Renal pelvis (tissue), 4 donors: ENCODE results near the gene PARD3. TPM values are rescaled to one million over a fixed set of nuclear protein-coding genes. Genes with fewer than 3 reads are reported as not detected.
"Not testable (repeated sequence)": the region's sequence is repeated elsewhere in the genome, so short reads cannot be mapped to it uniquely, and the experiment has no call there.

Experiments
- DNase-seq: peaks from one replicate; pipeline ENCODE4 v3.0.0-alpha.2; 2013
- polyA plus RNA-seq, 3 donors: library from polyadenylated mRNA; unstranded; fragments of 120-200 nt; gene quantifications; one replicate each; pipeline ENCODE4 v1.2.1, GENCODE V29; 2013; ENCODE audit not compliant: insufficient read length in 3 of 3

The PARD3 gene
- polyA plus RNA-seq, 3 donors, result 66.9 to 71.1 (median 71.1) TPM

DNA sequence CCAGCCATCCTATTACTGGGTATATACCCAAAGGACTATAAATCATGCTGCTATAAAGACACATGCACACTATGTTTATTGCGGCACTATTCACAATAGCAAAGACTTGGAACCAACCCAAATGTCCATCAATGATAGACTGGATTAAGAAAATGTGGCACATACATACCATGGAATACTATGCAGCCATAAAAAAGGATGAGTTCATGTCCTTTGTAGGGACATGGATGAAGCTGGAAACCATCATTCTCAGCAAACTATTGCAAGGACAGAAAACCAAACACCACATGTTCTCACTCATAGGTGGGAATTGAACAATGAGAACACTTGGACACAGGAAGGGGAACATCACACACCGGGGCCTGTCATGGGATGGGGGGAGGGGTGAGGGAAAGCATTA is 546.7 kb downstream of the PARD3 start:
- DNase-seq, result not testable (repeated sequence)

DNA sequence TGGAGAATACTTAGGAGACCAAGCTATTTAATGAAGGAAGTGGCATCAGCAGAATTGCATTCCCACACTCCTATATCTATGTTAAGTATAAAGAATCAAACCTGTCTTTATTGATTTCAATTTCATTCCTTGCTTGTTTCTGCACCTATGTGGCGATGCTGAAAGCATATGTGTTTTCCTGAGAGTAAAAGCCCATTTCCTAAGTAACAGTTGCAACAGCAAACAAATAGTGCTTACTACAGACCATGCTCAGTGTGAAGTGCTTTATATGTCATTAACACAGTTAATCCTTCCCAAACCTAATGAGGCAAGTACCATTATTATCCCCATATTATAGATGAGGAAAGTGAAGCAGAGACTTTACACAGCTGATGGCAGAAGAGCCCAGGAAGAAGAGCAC is 552.1 kb downstream of the PARD3 start:
- DNase-seq, result no peak

DNA sequence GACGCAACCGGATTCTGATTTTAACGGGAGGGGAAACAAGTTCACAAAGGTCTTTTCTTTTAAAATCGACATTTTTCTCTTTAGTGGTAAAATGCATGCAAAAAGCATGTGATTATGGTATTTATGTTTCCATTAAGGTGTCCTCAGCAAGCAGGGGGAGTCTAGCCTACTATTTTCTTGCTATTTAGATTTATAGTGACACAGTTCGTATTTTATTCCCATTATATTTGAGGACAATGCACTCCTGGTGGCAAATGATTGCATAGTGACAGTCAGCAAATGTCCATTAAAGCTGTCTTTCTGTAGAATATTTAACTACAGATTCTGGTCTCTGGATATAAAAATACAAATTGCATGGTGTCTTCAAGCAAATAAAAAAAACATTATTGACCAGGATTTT is 554.2 kb downstream of the PARD3 start:
- DNase-seq, result no peak

DNA sequence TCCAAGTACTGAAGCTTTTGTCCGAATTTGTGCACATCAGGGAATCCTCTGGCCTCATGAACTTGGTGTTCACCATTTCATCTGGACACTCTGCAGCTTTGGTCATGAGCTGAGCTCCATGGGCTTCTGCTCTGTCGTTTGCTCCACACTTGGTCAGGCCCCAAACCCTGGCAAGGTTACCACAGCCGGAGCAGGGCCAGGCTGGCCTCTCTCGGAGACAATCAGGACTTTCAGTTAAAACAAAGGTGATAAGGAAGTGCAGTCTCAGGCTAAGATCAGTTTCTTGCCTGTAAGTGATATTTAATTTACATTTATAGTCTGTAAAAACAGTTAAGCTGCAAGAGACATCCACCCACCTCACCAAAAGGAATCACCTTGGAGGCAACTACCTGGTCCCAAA is 558.9 kb downstream of the PARD3 start:
- no peak for DNase-seq

DNA sequence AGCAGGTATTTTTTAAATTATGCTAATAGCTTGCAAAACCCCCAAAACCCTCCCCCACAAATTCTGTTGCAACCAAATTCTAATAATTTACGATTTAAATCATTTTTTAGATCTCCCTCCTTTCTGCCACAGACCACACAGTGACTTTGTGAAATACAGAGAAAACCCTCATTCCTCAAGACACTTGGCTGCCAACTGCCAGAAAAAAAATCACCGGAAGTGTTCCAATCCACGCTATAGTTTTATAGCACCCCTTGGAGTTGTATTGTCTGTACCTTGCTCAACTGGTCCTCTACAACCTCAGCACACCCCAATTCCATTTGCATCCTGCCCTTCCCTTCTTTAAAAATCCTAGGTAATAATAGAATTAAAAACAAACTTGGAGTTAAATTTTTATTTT is 560.1 kb downstream of the PARD3 start:
- no peak for DNase-seq

DNA sequence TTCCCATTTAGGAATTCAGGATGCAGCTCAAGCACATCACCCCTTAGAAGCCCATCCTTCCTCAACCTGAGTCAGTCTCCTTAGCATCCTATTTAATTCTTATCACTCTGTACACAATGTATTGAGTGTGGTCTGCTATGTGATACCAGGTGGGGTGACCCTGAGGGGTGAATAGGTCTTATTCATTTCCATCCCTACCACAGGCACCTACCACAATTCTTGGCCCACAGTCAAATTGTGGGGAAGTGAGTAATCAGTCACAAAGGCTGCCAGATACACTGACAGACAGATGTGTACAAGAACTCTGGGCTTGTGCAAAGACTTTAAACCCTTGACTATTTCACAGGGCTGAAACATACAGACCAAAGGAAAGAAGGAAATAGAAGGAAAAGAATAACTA is 560.5 kb downstream of the PARD3 start:
- no peak for DNase-seq

DNA sequence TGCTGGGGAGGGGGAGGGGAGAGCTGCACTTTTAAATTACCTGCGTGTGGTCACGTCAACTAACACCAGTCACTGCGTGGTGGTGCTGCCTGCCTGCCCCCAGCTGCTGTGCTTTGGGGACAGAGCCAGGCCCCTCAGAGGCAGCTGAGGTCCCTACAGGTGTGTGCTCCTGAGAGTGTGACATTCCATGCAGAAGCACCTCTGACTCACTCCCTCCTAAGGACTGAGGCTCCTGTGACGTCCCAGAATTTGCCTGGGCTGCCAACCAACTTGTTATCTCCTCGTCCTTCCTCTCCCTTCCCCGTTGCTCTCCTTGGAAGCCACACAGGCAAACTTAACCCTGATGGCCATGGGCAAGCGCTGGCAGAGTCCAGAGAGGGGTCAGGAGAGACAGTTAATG is 563.0 kb downstream of the PARD3 start:
- DNase-seq, result no peak

DNA sequence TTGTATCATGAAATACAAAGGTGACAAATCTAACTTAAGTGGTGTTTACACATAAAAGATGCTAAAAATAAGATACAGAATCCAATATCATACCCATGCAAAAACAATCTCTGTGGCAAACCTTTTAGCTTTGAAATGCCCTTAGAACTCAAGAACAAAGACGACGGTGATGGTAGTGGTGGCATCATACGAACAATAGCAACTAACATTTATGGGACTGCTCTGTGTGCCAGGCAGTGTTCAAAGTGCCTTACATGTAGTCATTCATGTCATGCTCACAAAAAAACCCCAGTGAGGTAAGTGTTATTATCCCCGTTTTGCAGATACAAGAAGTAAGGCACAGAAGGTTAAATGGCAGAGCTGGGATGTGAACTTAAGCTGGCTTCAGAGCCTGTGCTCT is 563.9 kb downstream of the PARD3 start:
- DNase-seq, result no peak

DNA sequence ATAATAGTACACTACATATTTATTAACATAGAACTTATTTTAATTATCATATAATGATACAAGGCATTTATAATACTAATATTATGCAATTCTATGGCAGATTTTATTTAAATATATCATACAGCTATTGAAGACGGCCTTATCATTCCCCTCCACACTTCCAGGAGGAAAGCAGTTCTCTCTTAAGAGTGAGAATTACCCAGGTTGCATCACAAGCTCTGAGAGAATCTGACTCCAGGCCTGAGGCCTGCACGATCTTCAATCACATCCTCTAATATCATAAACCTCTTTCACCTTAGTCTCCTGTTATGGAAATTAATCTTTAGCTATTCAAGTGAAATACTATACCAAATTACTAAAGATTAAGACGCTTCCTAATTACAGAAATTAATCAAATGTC is 564.4 kb downstream of the PARD3 start:
- DNase-seq, result no peak

DNA sequence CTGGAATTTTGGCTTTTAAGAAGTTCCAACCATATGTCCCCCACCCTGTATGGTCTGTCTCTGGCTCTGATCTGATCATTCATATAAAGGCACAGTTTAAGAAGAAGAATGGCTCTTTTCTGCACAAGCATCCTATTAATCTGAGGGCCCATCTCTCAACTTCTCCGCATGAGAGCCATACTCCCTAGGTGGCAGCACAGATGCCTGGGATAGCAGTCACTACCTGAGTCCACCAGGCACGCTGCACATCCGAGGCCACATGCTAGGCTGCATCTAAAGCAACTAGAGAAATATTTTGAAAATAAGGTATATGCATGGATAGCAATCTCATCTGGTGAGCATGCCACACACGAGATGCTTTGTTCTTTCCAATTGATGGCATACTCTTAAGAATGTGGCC is 565.5 kb downstream of the PARD3 start:
- DNase-seq, result no peak

DNA sequence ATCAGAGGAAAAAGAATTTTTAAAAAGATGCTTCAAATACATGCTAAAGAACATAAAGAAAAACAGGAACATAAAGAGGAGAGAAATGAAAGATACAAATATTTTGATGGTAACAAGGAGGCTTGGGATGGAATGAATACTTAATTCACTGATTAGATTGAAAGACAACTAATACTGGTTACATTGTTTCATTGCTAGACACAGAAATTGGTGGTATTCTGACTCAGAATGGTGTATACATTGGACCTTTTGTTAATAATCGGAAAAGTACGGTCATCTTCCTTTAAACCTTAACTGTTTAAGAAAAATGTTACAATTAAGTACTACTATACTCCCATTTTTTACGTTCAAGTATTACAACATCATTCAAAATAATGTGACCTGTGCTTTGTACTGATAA is 567.5 kb downstream of the PARD3 start:
- DNase-seq, result no peak

DNA sequence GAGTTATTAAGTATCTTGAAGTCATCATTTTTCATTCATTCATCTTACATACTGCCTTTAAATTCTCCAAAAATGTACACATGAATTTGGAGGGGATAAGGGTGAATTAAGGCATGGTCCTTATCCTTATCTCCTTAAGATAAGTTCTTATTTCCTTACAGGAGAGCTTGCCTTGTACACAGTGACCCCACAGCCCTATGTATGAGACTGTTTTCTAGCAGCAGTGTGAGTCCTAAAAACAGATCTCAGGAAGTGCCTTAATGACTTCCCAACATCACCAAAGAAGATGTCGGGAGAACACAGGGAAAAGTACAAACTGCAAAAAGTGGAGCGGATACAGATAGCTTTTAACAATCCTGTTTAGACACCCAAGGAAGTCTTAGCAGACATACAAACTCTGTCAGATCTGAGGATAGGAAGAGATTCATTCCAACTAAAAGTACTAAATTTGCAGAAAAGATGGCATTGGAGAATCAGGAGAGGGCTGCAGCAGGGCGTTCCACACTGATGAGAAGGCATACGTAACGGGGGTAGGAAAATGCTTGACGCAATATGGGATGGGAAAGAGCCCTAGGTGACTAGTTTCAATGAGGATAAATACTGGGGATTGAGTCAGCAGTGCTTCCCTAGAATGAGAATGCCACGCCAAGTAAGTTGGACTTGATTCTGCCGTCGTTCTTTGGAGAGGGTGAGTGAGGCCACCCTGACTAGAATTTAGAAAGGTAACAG is 570.2 kb downstream of the PARD3 start:
- DNase-seq, result no peak

DNA sequence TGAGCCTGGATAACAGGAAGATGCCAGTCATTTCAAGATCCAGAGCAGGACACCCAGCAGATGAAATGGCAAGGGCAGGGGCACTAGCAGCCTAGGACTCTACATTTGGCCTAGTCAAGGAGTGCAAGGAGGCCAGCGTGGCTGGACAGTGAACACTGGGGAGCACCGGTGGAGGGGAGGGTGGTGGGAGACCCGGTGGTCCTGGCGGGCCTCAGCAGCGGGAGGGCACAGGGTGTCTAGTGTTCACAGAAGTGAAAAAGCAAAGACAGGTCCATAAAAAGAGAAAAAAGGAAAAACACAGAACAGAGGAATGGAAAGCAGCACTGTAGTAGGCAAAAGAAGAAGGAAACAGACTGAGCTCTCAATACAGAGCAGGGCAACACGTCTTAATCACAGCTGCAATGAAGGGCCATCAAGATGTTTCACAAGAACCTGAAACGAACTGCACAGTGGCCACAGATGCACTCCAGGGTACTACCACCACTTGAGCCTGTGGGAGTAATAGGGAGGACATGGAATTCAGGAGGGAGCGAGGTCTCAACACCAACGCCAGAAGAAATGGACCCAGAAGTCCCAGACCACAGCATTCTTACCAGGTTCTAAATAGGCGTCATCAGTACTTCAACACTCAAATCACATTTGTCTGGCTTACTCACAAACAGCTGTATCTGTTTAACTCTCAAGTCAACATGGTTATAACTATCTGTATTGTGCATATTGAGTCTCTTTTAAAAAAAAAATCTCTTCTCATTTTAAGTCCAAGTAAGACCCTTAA is 573.7 kb downstream of the PARD3 start:
- no peak for DNase-seq

DNA sequence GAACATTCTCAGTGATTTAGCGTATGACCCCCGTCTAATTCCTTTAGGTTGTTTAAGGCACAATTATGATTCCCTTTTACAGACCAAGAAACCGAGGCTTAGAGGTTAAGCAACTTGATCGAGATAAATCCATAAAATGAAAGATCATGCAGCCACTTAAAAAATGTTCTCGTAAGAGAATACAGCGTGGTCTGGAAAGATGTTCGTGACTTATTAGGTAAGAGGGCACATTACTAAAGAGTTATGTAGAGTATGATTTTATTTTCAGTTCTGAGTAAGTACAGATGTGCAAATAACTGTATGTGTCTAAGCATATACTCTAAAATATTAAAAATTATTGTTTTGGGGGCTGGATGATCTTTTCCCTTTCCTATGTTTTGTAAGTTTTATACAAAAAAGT is 575.1 kb downstream of the PARD3 start:
- no peak for DNase-seq

DNA sequence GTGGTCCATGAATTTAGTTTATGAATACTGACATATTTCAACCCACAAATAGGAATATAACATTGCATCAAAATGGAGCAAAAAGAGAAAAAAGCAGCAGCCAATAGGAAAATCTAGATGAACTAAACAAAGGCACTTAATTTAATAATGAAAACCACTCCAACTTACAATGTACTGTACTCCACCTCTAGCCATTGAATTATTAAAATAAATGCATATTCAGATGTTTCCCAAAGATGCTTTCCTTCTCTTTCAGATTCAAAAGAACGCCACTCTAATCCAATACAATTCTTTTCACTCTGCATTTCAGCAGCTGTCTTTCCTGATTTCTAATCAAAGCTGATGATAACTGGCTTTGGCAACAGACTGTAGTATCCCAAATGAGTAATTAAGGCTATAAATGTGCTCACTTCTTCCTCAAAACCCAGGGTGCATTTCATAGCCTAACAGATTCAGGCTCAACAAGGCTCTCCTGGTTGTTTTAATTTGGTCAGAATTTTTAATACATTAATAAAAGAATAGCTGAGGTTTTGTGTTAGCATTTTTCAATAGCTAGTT is 577.1 kb downstream of the PARD3 start:
- DNase-seq, result no peak

DNA sequence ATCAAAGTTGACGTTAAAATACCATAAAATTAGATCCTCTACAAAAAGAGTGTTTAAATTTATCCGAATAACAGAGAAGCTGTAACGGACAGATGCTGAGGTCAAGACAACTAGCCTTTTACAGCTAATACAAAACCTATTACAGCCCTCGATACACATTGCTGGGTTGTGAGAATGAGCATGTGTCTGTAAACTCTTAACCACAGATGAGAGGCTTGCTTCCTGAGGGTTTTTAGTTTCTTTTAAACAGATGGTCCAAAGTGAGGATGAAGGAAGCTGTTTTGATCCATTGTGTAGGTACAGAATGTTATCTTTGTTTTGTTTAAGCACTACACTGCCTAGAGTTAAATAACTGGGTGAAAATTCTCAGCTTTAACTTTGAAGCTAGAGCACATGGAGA is 578.2 kb downstream of the PARD3 start:
- DNase-seq, result no peak

DNA sequence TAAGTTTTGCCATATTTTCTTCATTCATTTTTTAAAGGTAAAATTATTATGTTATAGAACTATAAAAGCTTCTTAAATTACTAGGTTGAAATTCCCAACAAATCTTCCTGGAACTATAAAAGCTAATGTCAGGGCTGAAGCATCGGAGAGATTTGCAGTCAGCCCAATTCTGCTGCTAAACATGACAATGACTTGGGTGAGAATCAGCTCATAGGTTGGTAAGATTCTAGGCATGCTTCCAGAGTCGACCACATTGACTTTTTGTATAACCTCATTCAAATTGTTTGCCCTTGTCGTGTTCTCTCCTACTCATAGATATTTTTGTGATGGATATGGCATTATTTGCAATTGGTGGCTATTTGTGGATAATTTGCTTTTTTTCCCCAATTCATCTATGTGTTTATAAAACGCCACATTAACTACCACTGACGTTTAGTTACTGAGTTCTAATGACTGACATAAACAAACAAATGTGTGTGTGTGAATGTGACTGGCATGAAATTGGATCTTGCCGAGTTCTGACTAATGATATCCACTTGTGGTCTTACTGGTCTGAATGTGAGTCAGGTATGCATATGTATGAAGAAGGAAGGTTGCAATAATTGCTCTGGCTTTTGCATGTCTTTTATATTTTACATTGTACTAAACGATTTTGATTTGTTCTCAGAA is 579.8 kb downstream of the PARD3 start:
- no peak for DNase-seq

DNA sequence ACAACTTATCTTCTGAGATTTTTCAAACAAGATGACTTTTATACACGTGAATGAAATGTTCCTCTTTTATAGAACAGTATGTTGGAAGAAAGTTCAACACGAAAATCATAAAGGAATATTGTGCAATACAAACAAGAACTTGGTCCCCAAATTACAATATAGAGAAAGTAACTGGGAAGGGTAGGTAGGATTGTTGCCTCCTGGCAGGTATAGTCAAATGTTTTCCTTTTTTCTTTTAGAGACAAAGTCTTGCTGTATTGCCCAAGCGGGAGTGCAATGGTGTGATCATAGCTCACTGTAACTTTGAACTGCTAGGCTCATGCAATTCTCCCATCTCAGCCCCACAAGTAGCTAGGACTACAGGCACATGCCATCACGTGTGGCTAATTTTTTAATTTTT is 582.6 kb downstream of the PARD3 start:
- DNase-seq, result no peak

DNA sequence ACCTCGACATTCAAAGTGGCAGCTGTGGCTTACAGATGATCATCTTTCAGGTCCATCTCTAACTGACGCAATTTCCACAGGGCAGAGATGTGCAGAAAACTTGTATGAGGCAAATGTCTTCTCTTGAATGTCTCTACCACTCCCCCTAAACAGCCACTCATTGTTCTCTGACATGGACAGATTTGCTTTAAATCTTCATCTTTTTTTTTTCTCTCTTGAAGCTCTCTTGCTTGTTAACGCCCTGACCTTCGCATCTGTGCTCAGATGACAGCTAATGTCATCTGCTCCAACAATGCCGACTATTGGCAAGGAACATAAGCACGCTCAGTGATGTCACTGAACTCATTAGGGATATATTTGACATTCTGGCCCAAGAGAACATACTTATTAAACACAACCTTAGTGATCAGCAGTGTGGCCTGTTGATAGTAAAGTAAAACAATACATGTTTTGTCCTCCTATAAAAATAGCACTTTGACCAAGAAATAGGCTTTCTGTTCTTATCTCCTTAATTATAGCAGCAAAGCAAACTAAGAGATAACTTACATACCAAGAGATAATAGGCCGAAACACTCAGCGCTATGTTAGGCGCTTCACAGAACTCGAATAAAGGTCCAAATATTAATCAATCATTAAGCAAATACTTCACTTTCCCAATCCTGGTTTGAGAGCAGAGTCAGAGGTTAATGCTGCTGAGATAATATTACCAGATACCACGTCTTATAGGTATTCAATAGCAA is 583.5 kb downstream of the PARD3 start:
- DNase-seq, result no peak

DNA sequence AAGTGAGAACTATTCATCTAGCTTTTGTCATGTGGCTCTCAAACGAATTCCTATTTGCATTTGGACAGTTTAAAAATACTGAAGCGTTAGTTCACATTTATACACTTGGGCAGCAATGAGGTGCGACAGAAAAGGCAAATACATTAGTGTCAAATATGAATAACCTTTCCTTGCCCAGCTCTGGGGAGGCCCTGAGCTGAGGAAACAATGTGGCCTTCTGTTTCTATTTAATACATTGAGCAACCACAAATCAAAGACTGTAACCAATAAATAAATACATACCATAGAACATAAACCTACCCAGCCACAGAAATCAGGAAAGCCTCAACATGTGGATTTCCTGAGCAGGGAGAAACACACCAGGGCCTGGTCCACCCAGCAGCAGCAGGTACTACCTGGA is 585.2 kb downstream of the PARD3 start:
- no peak for DNase-seq

DNA sequence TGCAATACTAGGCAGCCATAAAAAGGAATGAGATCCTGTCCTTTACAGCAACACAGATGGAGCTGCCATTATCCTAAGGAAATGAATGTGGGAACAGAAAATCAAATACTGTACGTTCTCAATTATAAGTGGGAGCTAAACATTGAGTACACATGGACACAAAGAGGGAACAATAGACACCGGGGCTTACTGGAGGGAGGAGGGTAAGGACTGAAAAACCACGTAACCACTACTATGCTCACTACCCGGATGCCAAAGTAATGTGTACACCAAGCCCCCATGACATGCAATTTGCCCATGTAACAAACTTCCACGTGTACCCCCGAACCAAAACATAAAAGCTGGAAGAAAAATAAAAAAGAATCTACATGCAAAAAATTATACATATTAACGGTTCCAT is 587.0 kb downstream of the PARD3 start:
- DNase-seq, result no peak

DNA sequence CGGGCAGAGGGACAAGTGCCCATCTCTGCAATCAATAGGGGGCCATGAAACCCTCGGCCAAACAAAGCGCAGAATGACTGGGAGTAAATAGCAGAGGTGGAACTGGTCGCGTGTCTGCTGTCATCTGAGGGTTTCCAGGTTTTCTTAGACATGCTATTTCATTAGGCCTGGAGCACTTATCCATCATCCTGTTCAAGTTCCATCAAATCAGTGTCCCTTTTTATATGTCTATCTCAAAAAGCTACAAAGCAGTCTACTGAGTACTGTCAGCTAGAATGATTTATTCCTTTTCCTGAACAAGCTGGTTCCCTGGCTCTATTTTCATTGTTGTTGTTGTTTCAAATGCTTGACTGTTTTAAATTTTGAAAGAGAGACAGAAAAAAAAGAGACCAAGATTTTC is 590.5 kb downstream of the PARD3 start:
- DNase-seq, result no peak
